ENCODE data around the gene IPO9. TPM values are rescaled to one million over a fixed set of nuclear protein-coding genes. Genes with fewer than 3 reads are reported as not detected.

The IPO9 gene
- total RNA-seq, 2 experiments from 2014 or later, result 64.6 to 67.5 TPM

DNA sequence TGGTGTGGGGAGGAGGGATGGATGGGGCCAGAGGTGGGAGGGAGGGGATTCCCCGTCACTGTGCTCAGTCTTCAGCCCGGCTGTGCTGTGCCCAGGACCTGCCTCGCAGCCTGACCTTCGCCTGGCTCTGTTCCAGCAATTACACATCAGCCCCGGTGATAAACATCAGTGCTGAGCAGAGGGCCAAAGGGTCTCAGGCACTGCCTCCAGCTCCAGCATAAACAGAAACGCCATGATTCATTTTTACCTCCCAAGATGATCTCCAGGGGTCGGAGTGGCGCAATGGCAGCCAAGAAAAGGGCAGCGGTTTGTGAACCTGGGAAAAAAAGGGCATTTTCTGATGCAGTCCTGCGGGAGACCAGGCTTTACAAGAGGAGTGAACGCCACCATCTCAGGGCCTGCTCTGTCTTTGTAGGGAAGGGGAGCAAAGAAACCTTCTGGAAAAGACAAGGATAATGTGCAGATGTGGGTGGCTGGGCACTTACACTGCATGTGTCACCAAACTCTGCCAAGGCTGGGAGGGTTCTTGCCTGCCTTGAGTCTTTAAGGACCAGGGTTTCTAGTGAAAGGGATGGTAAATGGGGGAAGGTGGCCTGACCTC is 87.8 kb downstream of the IPO9 start:
- CTCF ChIA-PET, result interaction anchor here (1.1 kb wide), 1 partner anchor 21 kb away, joined by 4 read pairs; no protein-coding TSS in a partner anchor
- intact Hi-C loops (cut with micrococcal nuclease), result no loop called here
- H3K27ac Mint-ChIP-seq, result no peak overlapping the region
- no peaks in the 10 kb centered on the region for H3K4me1 Mint-ChIP-seq (ENCODE audit: low read depth)
- H3K36me3 Mint-ChIP-seq (ENCODE audit: low read depth), result no peaks in the 10 kb centered on the region
- H3K9me3 Mint-ChIP-seq, result no peaks in the 10 kb centered on the region
- DNase-seq (peak; percentile 14), ATAC-seq (peak; percentile 55)
- TF ChIP-seq, protein P1, sequence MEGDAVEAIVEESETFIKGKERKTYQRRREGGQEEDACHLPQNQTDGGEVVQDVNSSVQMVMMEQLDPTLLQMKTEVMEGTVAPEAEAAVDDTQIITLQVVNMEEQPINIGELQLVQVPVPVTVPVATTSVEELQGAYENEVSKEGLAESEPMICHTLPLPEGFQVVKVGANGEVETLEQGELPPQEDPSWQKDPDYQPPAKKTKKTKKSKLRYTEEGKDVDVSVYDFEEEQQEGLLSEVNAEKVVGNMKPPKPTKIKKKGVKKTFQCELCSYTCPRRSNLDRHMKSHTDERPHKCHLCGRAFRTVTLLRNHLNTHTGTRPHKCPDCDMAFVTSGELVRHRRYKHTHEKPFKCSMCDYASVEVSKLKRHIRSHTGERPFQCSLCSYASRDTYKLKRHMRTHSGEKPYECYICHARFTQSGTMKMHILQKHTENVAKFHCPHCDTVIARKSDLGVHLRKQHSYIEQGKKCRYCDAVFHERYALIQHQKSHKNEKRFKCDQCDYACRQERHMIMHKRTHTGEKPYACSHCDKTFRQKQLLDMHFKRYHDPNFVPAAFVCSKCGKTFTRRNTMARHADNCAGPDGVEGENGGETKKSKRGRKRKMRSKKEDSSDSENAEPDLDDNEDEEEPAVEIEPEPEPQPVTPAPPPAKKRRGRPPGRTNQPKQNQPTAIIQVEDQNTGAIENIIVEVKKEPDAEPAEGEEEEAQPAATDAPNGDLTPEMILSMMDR (IDR thresholded peaks at IDR 0.05), result no peak
- H3K4me3 Mint-ChIP-seq, result no peak overlapping the region
- POLR2A ChIA-PET, result no interaction called here
- H3K27me3 Mint-ChIP-seq, result peaks cover 10% of the 10 kb centered on the region

DNA sequence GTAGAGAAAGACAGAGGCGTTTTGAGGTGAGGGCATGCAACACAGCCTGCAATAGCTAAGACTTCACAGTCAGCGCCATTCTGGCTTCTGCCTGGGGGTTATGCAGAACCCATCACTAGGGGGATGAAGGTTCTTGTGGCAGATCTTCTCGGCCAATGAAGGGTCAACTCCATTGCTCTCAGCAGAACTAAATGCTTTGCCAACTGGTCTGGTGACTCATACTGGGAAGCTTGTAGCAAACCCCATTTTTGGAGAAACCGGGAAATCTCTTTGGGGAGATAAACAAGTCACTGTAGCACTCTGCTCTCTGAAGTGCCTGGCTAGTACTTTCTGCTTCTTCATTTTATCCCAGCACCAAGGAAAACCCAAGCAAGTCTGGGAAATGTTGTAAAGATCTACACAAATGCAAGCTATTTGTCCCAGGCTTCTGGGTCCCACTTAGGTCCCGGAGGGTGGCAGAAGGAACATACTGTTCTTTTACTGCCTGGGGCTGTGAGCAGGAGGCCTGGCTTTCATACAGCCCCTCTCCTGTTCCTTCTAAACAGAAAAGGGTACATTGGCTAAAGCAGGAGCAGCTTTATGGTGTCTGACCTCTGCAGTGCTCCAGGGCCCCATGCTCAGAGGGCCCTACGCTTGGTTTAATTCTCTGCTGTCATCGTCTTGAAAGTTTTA is 88.5 kb downstream of the IPO9 start:
- Mint-ChIP-seq H3K9me3 (no peaks in the 10 kb centered on the region), H3K36me3 (ENCODE audit: low read depth) (no peaks in the 10 kb centered on the region), H3K27ac (no peak overlapping the region), H3K4me1 (ENCODE audit: low read depth) (no peaks in the 10 kb centered on the region), H3K27me3 (peaks cover 12% of the 10 kb centered on the region), H3K4me3 (no peak overlapping the region)
- TF ChIP-seq, protein P1 (IDR thresholded peaks at IDR 0.05), result no peak
- ATAC-seq (no peak), DNase-seq (no peak)
- intact Hi-C loops (cut with micrococcal nuclease), result no loop called here
- ChIA-PET CTCF (interaction anchor here (1.1 kb wide), 1 partner anchor 21 kb away, joined by 4 read pairs; no protein-coding TSS in a partner anchor), POLR2A (interaction anchor here (1.0 kb wide), 1 partner anchor 64 kb away, joined by 3 read pairs; no protein-coding TSS in a partner anchor)

DNA sequence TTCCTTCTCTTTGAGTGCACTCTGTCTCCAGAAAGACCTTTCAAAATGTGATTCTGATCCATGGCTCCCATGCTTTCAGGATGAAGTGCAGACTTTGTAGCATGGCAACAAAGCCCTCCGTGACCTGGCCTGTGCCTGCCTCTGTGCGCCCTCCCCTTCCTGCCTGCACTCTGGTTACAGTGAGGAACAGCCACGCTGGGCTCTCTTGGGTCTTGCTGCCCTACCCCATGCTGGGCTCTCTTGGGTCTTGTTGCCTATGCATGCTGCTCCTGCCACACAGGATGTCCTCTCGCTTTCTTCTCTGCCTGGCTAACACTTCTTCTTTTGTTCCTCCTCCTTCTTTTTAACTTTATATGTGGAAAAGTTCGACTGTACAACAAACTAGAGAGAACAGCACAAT is 89.4 kb downstream of the IPO9 start:
- DNase-seq, result no peak
- intact Hi-C loops (cut with micrococcal nuclease), result no loop called here

DNA sequence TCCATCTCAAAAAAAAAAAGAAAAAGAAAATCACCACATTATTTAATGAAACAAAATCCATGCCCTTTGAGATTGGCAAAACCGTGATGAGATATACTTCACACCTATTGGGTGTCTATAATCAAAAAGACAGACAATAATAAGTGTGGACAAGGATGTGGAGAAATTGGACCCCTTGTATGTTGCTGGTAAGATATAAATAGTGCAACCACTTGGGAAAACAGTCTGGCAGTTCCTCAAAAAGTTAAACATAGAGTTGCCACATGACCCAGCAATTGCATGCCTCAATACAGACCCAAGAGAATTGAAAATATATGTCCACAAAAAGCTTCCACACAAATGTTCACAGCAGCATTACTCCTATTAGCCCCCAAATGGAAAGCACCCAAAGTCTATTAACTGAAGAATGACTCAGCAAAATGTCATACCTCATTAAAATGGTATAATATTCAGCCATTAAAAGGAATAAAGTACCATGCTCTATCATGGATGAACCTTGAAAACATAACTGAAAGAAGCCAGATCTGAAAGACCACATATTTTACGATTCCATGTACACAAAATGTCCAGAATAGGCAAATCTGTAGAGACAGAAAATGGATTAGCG is 93.1 kb downstream of the IPO9 start:
- H3K4me1 Mint-ChIP-seq (ENCODE audit: low read depth), result no peaks in the 10 kb centered on the region
- ChIA-PET CTCF (no interaction called here), POLR2A (no interaction called here)
- no peaks in the 10 kb centered on the region for H3K36me3 Mint-ChIP-seq (ENCODE audit: low read depth)
- H3K27me3 Mint-ChIP-seq, result peaks cover 15% of the 10 kb centered on the region
- DNase-seq (no peak), ATAC-seq (no peak)
- H3K9me3 Mint-ChIP-seq, result no peaks in the 10 kb centered on the region
- intact Hi-C loops (cut with micrococcal nuclease), result no loop called here
- TF ChIP-seq, protein P1 (IDR thresholded peaks at IDR 0.05), result no peak
- no peak overlapping the region for H3K27ac Mint-ChIP-seq
- no peak overlapping the region for H3K4me3 Mint-ChIP-seq

More for the DNA sequence above, 89.4 kb downstream of the IPO9 start:
- ATAC-seq, result no peak
- H3K4me1 Mint-ChIP-seq (ENCODE audit: low read depth), result no peaks in the 10 kb centered on the region
- no peak overlapping the region for H3K4me3 Mint-ChIP-seq
- no peak overlapping the region for H3K27ac Mint-ChIP-seq
- H3K27me3 Mint-ChIP-seq, result peaks cover 12% of the 10 kb centered on the region
- H3K36me3 Mint-ChIP-seq (ENCODE audit: low read depth), result no peaks in the 10 kb centered on the region
- TF ChIP-seq, protein P1 (IDR thresholded peaks at IDR 0.05), result no peak
- CTCF ChIA-PET, result interaction anchor here (0.6 kb wide), 1 partner anchor 22 kb away, joined by 3 read pairs; no protein-coding TSS in a partner anchor
- H3K9me3 Mint-ChIP-seq, result no peaks in the 10 kb centered on the region
- POLR2A ChIA-PET, result interaction anchor here (0.5 kb wide), 1 partner anchor 44 kb away, joined by 3 read pairs; no protein-coding TSS in a partner anchor

DNA sequence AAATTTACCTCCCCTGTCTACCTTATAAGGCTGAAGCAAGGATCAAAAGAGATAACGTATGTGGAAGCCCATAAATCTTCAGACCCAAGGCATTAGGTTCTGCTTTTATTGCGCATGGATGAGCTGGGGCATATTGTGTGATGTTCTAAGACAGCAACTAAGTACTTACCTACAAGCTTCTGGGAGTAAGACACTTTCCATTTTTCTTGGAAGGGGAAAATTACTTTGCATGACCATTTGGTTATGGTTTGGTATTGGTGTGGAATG is 96.3 kb downstream of the IPO9 start:
- TF ChIP-seq, protein P1 (IDR thresholded peaks at IDR 0.05), result no peak
- DNase-seq, result no peak
- Mint-ChIP-seq H3K27ac (no peak overlapping the region), H3K4me1 (ENCODE audit: low read depth) (no peaks in the 10 kb centered on the region), H3K27me3 (peaks cover 18% of the 10 kb centered on the region), H3K36me3 (ENCODE audit: low read depth) (no peaks in the 10 kb centered on the region), H3K4me3 (no peak overlapping the region), H3K9me3 (no peaks in the 10 kb centered on the region)
- CTCF ChIA-PET, result interaction anchor here (1.4 kb wide), 1 partner anchor 29 kb away, joined by 6 read pairs; no protein-coding TSS in a partner anchor
- intact Hi-C loops (cut with micrococcal nuclease), result no loop called here
- ATAC-seq, result no peak
- POLR2A ChIA-PET, result interaction anchor here (0.6 kb wide), 1 partner anchor 647 kb away, joined by 3 read pairs; no protein-coding TSS in a partner anchor

Measured in activated CD8-positive, alpha-beta T cell treated with anti-CD3 and anti-CD28 coated beads for 36 hours (primary cell).